ENCODE data around the gene TIMM8B.

The TIMM8B gene

DNA sequence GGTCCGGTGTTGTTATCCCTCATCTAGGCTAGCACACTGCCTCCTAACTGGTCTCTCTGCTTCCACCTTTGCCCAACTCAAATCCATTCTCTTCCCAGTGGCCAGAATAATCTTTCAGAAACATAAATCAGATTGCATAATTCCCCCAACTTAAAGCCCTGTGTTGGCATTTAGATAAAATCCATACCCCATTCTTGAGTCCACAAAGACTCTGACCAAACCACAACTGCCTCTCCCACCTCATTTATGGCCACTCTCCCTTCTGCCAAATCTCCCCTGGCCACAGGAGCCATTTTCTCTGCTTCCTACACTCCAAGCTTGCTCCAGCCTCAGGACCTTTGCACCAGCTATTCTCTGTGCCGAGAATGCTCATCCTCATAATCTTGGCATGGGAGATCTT is 40.5 kb upstream of the TIMM8B start:
- Histone ChIP-seq H3K36me3 (no peaks in the 10 kb centered on the region), H3K4me3 (no peak overlapping the region), H3K4me1 (no peaks in the 10 kb centered on the region), H3K27me3 (no peaks in the 10 kb centered on the region), H3K9me3 (no peaks in the 10 kb centered on the region), H3K27ac (no peak overlapping the region)
- intact Hi-C loops (cut with DNase I; ENCODE audit: low total_unique reads) = no loop called here
- TF ChIP-seq CTCF (IDR thresholded peaks at IDR 0.05) = no peak
- DNase-seq = no peak

- Histone ChIP-seq H3K9me3 (no peaks in the 10 kb centered on the region), H3K27me3 (no peaks in the 10 kb centered on the region), H3K36me3 (peaks cover 0 to 6% (median 0%) of the 10 kb centered on the region in 3 donors), H3K4me1 (peaks cover 0 to 6% (median 0%) of the 10 kb centered on the region in 4 donors), H3K4me3 (no peak overlapping the region), H3K27ac (no peak overlapping the region)
- no peak for DNase-seq
- TF ChIP-seq CTCF (IDR thresholded peaks at IDR 0.05) = no peak
- intact Hi-C loops (cut with DNase I; ENCODE audit: low total_unique reads) = no loop called here
Observed at GRCh38 chr11:112123129-112123528, 36.6 kb upstream of the TIMM8B start.

- TF ChIP-seq CTCF (IDR thresholded peaks at IDR 0.05) = no peak
- no peaks in the 10 kb centered on the region for H3K27me3 ChIP-seq
- no peak for DNase-seq
- peaks cover 0 to 6% (median 0%) of the 10 kb centered on the region in 4 donors for H3K4me1 ChIP-seq
- H3K27ac ChIP-seq = no peak overlapping the region
- no peak overlapping the region for H3K4me3 ChIP-seq
- intact Hi-C loops (cut with DNase I; ENCODE audit: low total_unique reads) = no loop called here
- peaks cover 0 to 6% (median 0%) of the 10 kb centered on the region in 3 donors for H3K36me3 ChIP-seq
- no peaks in the 10 kb centered on the region for H3K9me3 ChIP-seq
Observed at GRCh38 chr11:112121981-112122615, 35.5 kb upstream of the TIMM8B start.

- H3K27me3 ChIP-seq = no peaks in the 10 kb centered on the region
- no peaks in the 10 kb centered on the region for H3K9me3 ChIP-seq
- H3K4me3 ChIP-seq = no peak overlapping the region
- no peak for DNase-seq
- no peak for TF ChIP-seq CTCF (IDR thresholded peaks at IDR 0.05)
- intact Hi-C loops (cut with DNase I; ENCODE audit: low total_unique reads) = loop anchor here (10.0 kb wide), 1 partner anchor 57 kb away; the partner anchor contains the start of gene BCO2
- peaks cover 0 to 6% (median 0%) of the 10 kb centered on the region in 3 donors for H3K36me3 ChIP-seq
- no peak overlapping the region for H3K27ac ChIP-seq
- peaks cover 0 to 6% (median 0%) of the 10 kb centered on the region in 4 donors for H3K4me1 ChIP-seq
Observed at GRCh38 chr11:112118176-112118575, 31.6 kb upstream of the TIMM8B start.

- Histone ChIP-seq H3K4me1 (peaks cover 0 to 6% (median 0%) of the 10 kb centered on the region in 4 donors), H3K4me3 (no peak overlapping the region), H3K27me3 (no peaks in the 10 kb centered on the region), H3K36me3 (peaks cover 0 to 6% (median 0%) of the 10 kb centered on the region in 3 donors), H3K27ac (no peak overlapping the region), H3K9me3 (no peaks in the 10 kb centered on the region)
- no peak for DNase-seq
- no peak for TF ChIP-seq CTCF (IDR thresholded peaks at IDR 0.05)
- intact Hi-C loops (cut with DNase I; ENCODE audit: low total_unique reads) = loop anchor here (10.0 kb wide), 1 partner anchor 59 kb away; the partner anchor contains the start of gene BCO2
Observed at GRCh38 chr11:112115386-112115785, 28.8 kb upstream of the TIMM8B start.
